ENCODE data around the gene UGGT2.
"Not testable (repeated sequence)": the region's sequence is repeated elsewhere in the genome, so short reads cannot be mapped to it uniquely, and the experiment has no call there.

The UGGT2 gene

DNA sequence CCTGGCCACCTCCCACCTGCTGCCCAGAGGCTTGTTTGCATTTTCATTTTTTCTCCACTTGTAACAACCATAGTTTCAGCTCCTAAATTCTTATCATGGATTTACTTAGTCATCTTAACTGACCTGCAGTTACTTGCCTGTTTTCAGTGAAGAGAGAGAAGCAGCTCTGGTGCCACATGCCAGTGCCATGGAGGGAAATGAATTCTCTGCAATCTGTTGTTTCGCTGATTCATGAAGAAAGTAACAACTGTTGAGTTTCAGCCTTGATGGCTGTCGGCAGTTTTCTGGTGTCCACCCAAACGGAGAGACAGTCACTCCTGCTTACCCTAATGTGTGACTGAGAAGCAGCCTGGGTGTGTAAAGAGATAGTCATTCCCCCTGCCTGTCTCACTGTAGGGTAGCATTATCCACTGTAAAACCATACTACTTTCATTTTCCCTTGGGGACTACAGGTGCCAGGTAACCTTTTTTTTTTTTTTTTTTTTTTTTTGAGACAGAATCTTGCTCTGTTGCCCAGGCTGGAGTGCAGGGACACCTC, 260.1 kb downstream of the UGGT2 start:
- peaks cover 30 to 63% of the 10 kb centered on the region in 2 donors for H3K36me3 ChIP-seq (ENCODE audit: control insufficient read depth in 1 of 2, insufficient read depth in 2 of 2, low read length in 2 of 2)
- no peaks in the 10 kb centered on the region for H3K27me3 ChIP-seq (ENCODE audit: low read depth, low read length)
- H3K9me3 ChIP-seq (ENCODE audit: control insufficient read depth in 1 of 2, low read length in 2 of 2): no peaks in the 10 kb centered on the region

DNA sequence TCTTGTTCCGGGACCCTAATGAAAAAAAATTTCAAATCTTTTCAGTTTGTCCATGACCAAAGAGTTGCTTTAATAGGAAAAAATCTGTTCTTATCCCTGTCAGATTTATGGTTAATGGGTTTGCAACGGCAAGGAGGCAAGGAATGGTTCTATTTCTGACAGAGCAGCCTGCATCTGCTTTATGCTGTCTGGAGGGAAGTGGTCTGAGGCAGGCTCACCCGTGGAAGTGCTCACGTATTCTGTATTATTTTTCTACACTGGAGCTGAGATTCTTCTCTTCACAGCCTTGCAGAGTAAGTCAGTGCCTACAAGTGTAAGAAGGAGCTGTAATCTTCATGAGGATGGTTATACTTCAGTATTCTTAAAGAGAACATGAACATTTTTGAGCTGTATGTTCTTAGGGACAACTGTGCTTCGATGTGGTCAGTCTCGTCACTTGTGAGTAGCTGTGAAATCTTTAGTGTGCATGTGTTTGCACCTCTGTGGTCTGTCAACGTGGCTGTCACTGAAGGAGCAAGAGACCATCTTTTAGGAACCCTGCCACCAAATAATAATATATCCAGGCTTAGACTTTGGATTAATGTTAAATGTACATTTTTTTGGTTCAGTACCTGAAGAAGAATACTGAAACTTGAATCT, 262.0 kb downstream of the UGGT2 start:
- no peaks in the 10 kb centered on the region for H3K9me3 ChIP-seq (ENCODE audit: control insufficient read depth in 1 of 2, low read length in 2 of 2)
- H3K4me1 ChIP-seq (ENCODE audit: control insufficient read depth in 1 of 2, insufficient read depth in 2 of 2, low read length in 2 of 2): no peaks in the 10 kb centered on the region
- no peak overlapping the region for H3K4me3 ChIP-seq (ENCODE audit: low read depth in 1 of 2, low read length in 2 of 2)
- peaks cover 43 to 63% of the 10 kb centered on the region in 2 donors for H3K36me3 ChIP-seq (ENCODE audit: control insufficient read depth in 1 of 2, insufficient read depth in 2 of 2, low read length in 2 of 2)
- H3K27me3 ChIP-seq (ENCODE audit: low read depth, low read length): no peaks in the 10 kb centered on the region
- no peak overlapping the region for H3K27ac ChIP-seq (ENCODE audit: low read length)

More for the DNA sequence above, 260.1 kb downstream of the UGGT2 start:
- Histone ChIP-seq H3K4me3 (ENCODE audit: low read depth in 1 of 2, low read length in 2 of 2) (no peak overlapping the region), H3K27ac (ENCODE audit: low read length) (no peak overlapping the region), H3K4me1 (ENCODE audit: control insufficient read depth in 1 of 2, insufficient read depth in 2 of 2, low read length in 2 of 2) (no peaks in the 10 kb centered on the region)

DNA sequence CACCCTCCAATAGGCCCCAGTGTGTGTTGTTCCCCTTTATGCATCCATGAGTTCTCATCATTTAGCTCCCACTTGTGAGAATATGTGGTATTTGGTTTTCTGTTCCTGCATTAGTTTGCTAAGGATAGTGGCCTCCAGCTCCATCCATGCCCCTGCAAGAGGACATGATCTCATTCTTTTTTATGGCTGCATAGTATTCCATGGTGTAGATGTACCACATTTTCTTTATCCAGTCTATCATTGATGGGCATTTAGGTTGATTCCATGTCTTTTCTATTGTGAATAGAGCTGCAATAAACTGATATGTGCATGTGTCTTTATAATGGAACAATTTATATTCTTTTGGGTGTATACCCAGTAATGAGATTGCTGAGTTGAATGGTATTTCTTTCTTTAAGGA, 263.9 kb downstream of the UGGT2 start:
- not testable (repeated sequence) for H3K4me3 ChIP-seq (ENCODE audit: low read depth in 1 of 2, low read length in 2 of 2); H3K27ac ChIP-seq (ENCODE audit: low read length); H3K4me1 ChIP-seq (ENCODE audit: control insufficient read depth in 1 of 2, insufficient read depth in 2 of 2, low read length in 2 of 2); H3K27me3 ChIP-seq (ENCODE audit: low read depth, low read length); H3K9me3 ChIP-seq (ENCODE audit: control insufficient read depth in 1 of 2, low read length in 2 of 2)
- peaks cover 40 to 64% of the 10 kb centered on the region in 2 donors for H3K36me3 ChIP-seq (ENCODE audit: control insufficient read depth in 1 of 2, insufficient read depth in 2 of 2, low read length in 2 of 2)

DNA sequence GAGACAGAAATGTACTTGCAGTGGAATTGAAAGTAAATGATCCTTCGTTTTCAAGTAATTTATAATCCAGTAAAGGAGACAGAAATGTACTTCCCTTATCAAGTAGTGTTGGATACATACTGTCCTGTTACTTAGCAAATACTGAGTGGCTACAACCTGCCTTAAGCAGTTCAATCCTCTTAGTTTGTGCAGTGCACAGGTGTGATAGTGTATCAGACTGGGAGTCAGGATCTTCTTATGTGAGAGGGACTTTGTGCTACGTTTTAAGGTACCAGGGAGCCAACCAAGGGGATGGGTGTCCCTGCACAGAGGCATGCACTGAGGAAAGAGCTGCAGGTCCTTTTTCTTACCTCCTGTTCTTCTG, 265.1 kb downstream of the UGGT2 start:
- H3K36me3 ChIP-seq (ENCODE audit: control insufficient read depth in 1 of 2, insufficient read depth in 2 of 2, low read length in 2 of 2): peaks cover 33 to 58% of the 10 kb centered on the region in 2 donors
- H3K27me3 ChIP-seq (ENCODE audit: low read depth, low read length): no peaks in the 10 kb centered on the region
- peaks cover 0 to 8% of the 10 kb centered on the region in 2 donors for H3K4me1 ChIP-seq (ENCODE audit: control insufficient read depth in 1 of 2, insufficient read depth in 2 of 2, low read length in 2 of 2)
- H3K27ac ChIP-seq (ENCODE audit: low read length): no peak overlapping the region
- H3K9me3 ChIP-seq (ENCODE audit: control insufficient read depth in 1 of 2, low read length in 2 of 2): no peaks in the 10 kb centered on the region
- no peak overlapping the region for H3K4me3 ChIP-seq (ENCODE audit: low read depth in 1 of 2, low read length in 2 of 2)

DNA sequence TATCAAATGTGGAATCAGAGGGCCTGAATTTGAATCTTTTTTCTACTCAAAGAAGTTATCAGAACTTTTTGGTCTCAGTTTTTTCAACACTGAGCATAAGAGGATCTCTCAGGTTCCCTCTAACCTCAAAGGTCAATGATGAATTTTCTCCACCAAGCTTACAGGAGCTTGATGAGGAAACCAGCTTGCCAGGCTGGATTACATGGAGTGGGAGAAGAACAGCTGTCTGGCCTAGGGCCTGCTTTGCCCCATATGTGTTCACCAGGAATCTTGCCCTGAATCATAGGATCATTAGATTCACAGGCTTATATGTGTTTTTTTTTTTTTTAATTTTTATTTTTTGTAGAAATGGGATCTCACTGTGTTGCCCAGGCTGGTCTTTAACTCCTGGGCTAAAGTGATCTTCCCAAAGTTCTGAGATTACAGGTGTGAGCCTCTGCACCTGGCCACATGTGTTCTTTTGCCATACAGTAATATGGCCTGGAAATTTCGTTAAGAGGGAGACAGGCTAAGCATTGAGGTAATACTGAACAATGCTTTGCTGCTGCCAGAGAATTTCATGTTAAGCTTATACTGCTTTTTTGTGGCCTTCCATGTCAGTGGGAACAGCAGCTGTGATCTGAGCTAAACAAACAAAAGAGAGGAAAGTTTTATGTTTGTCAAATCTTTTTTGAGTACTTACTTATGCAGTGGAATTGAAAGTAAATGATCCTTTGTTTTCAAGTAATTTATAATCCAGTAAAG, 265.7 kb downstream of the UGGT2 start:
- no peaks in the 10 kb centered on the region for H3K9me3 ChIP-seq (ENCODE audit: control insufficient read depth in 1 of 2, low read length in 2 of 2)
- no peak overlapping the region for H3K27ac ChIP-seq (ENCODE audit: low read length)
- peaks cover 33 to 53% of the 10 kb centered on the region in 2 donors for H3K36me3 ChIP-seq (ENCODE audit: control insufficient read depth in 1 of 2, insufficient read depth in 2 of 2, low read length in 2 of 2)
- no peaks in the 10 kb centered on the region for H3K27me3 ChIP-seq (ENCODE audit: low read depth, low read length)
- H3K4me1 ChIP-seq (ENCODE audit: control insufficient read depth in 1 of 2, insufficient read depth in 2 of 2, low read length in 2 of 2): peaks cover 0 to 8% of the 10 kb centered on the region in 2 donors
- H3K4me3 ChIP-seq (ENCODE audit: low read depth in 1 of 2, low read length in 2 of 2): no peak overlapping the region

DNA sequence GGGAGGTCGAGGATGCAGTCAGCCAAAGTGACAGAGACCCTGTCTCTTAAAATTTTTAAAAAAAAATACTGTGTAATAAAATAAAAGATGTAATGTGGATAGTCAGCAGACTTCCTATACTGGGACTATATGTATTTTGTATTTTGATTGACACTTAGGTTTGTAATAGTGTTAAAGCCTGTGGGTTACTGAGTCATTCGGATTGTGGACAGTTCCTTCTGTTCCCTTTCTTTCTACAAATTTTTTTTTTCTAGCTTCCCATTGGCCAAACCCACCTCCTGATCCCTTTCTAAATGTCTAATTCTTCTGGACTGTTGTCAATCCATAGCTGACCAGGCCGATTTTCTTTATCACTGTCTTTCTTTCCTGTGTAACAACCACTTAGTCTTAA, 268.3 kb downstream of the UGGT2 start:
- peaks cover 0 to 8% of the 10 kb centered on the region in 2 donors for H3K4me1 ChIP-seq (ENCODE audit: control insufficient read depth in 1 of 2, insufficient read depth in 2 of 2, low read length in 2 of 2)
- no peak overlapping the region for H3K4me3 ChIP-seq (ENCODE audit: low read depth in 1 of 2, low read length in 2 of 2)
- no peaks in the 10 kb centered on the region for H3K27me3 ChIP-seq (ENCODE audit: low read depth, low read length)
- H3K9me3 ChIP-seq (ENCODE audit: control insufficient read depth in 1 of 2, low read length in 2 of 2): no peaks in the 10 kb centered on the region
- peaks cover 27 to 33% of the 10 kb centered on the region in 2 donors for H3K36me3 ChIP-seq (ENCODE audit: control insufficient read depth in 1 of 2, insufficient read depth in 2 of 2, low read length in 2 of 2)
- H3K27ac ChIP-seq (ENCODE audit: low read length): no peak overlapping the region

DNA sequence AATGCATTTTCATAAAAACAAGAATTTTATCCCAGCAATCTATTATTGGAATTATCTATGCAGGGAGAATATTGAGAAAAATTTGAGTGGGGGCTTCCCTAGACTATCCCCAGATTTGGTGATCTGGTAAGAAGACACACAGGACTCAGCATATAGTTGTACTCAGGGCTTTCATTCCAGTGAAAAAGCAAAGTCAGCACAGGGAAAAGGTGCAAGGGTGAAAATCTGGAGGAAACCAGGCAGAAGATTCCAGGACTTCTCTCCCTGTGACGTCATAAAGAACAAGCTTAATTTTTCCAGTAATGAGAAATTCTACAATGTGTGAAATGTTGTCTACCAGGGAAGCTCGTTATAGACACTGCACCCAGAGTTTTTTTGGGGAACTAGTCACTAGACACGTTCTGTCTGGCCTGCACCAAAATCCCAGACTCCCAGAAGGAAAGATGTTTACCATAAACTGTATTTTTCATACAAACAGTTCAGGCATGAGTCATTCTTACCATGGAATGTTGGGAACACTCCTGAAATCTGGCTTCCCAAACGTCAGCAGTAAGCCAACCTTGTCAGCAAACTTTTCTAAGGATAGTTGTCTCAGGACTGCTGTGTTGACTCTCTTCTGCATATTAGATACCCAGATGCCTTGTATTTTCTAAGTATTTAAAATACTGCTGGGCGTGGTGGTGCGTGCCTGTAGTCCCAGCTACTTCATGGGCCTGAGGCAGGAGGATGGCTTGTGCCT, 268.9 kb downstream of the UGGT2 start:
- no peak overlapping the region for H3K4me3 ChIP-seq (ENCODE audit: low read depth in 1 of 2, low read length in 2 of 2)
- no peaks in the 10 kb centered on the region for H3K9me3 ChIP-seq (ENCODE audit: control insufficient read depth in 1 of 2, low read length in 2 of 2)
- H3K4me1 ChIP-seq (ENCODE audit: control insufficient read depth in 1 of 2, insufficient read depth in 2 of 2, low read length in 2 of 2): peaks cover 0 to 8% of the 10 kb centered on the region in 2 donors
- no peaks in the 10 kb centered on the region for H3K27me3 ChIP-seq (ENCODE audit: low read depth, low read length)
- no peak overlapping the region for H3K27ac ChIP-seq (ENCODE audit: low read length)
- peaks cover 22 to 33% of the 10 kb centered on the region in 2 donors for H3K36me3 ChIP-seq (ENCODE audit: control insufficient read depth in 1 of 2, insufficient read depth in 2 of 2, low read length in 2 of 2)

DNA sequence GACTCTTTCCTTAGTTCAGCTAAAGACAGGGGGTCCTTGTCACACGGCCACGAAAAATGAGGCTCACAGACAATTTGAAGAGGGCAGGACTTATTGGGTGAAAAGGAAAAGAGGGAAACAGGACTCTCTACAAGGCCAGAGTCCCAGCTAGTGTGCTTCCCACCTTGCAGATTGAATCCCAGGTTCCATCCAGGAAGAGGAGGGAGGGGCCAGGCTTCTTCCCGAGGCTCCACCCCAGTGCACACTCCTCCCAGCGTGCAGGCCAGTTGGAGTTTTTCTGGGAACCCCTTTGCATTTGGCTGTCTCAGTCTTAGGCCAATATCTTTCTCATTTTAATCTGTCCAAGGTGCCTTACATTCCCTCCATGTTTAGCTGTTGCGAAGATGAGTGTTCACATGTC, 269.5 kb downstream of the UGGT2 start:
- no peak overlapping the region for H3K4me3 ChIP-seq (ENCODE audit: low read depth in 1 of 2, low read length in 2 of 2)
- peaks cover 0 to 8% of the 10 kb centered on the region in 2 donors for H3K4me1 ChIP-seq (ENCODE audit: control insufficient read depth in 1 of 2, insufficient read depth in 2 of 2, low read length in 2 of 2)
- no peaks in the 10 kb centered on the region for H3K9me3 ChIP-seq (ENCODE audit: control insufficient read depth in 1 of 2, low read length in 2 of 2)
- no peaks in the 10 kb centered on the region for H3K27me3 ChIP-seq (ENCODE audit: low read depth, low read length)
- H3K27ac ChIP-seq (ENCODE audit: low read length): no peak overlapping the region
- H3K36me3 ChIP-seq (ENCODE audit: control insufficient read depth in 1 of 2, insufficient read depth in 2 of 2, low read length in 2 of 2): peaks cover 19 to 33% of the 10 kb centered on the region in 2 donors

DNA sequence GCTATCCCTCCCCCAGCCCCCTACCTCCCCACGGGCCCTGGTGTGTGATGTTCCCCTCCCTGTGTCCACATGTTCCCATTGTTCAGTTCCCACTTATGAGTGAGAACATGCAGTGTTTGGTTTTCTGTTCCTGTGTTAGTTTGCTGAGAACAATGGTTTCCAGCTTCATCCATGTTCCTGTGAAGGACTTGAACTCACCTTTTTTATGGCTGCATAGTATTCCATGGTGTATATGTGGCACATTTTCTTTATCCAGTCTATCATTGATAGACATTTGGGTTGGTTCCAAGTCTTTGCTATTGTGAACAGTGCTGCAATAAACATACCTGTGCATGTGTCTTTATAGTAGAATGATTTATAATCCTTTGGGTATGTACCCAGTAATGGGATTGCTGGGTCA, 271.3 kb downstream of the UGGT2 start:
- not testable (repeated sequence) for H3K27me3 ChIP-seq (ENCODE audit: low read depth, low read length); H3K9me3 ChIP-seq (ENCODE audit: control insufficient read depth in 1 of 2, low read length in 2 of 2); H3K27ac ChIP-seq (ENCODE audit: low read length); H3K4me3 ChIP-seq (ENCODE audit: low read depth in 1 of 2, low read length in 2 of 2); H3K4me1 ChIP-seq (ENCODE audit: control insufficient read depth in 1 of 2, insufficient read depth in 2 of 2, low read length in 2 of 2)
- H3K36me3 ChIP-seq (ENCODE audit: control insufficient read depth in 1 of 2, insufficient read depth in 2 of 2, low read length in 2 of 2): peaks cover 14 to 34% of the 10 kb centered on the region in 2 donors

DNA sequence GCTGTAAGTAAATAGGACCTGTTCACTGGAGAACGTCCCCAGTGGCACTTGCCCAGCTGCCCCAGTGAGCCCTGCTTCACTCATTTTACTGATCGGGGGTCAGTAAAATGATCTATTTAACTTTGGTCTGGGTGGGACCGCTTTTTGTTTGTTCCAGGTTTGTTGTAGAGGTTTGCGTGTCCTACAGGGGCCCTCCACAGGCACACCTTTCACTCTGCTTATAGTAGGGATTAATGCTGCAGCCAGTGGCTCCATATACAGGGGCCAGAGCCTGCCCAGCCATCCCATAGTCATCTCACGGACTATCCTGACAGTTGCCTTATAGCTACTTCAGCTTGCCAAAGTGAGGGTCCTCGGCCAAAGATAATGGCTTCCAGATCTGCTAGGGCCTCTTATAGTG, 272.2 kb downstream of the UGGT2 start:
- no peak overlapping the region for H3K4me3 ChIP-seq (ENCODE audit: low read depth in 1 of 2, low read length in 2 of 2)
- H3K27me3 ChIP-seq (ENCODE audit: low read depth, low read length): no peaks in the 10 kb centered on the region
- peaks cover 14 to 33% of the 10 kb centered on the region in 2 donors for H3K36me3 ChIP-seq (ENCODE audit: control insufficient read depth in 1 of 2, insufficient read depth in 2 of 2, low read length in 2 of 2)
- H3K9me3 ChIP-seq (ENCODE audit: control insufficient read depth in 1 of 2, low read length in 2 of 2): no peaks in the 10 kb centered on the region
- H3K27ac ChIP-seq (ENCODE audit: low read length): no peak overlapping the region
- peaks cover 0 to 8% of the 10 kb centered on the region in 2 donors for H3K4me1 ChIP-seq (ENCODE audit: control insufficient read depth in 1 of 2, insufficient read depth in 2 of 2, low read length in 2 of 2)

DNA sequence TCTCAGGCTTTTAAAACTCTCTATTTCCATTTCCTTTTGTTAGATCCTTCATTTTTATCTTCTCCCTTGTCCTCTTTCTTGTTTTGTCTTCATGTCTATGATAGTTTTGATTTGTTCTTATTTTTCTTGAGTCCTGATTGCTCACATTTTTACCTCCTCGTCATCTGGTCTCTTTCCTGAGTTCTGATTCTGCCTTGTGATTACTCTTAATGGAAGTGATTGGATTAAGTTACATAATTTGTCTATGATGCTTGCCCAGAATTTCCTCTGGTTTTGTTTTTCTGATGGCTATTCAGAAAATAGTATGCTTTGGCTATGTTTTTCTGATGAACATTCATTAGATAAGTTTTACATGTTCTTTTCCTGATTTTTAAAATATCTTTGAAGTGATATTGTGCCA, 273.7 kb downstream of the UGGT2 start:
- no peaks in the 10 kb centered on the region for H3K27me3 ChIP-seq (ENCODE audit: low read depth, low read length)
- no peak overlapping the region for H3K27ac ChIP-seq (ENCODE audit: low read length)
- H3K4me1 ChIP-seq (ENCODE audit: control insufficient read depth in 1 of 2, insufficient read depth in 2 of 2, low read length in 2 of 2): peaks cover 0 to 7% of the 10 kb centered on the region in 2 donors
- no peak overlapping the region for H3K4me3 ChIP-seq (ENCODE audit: low read depth in 1 of 2, low read length in 2 of 2)
- no peaks in the 10 kb centered on the region for H3K9me3 ChIP-seq (ENCODE audit: control insufficient read depth in 1 of 2, low read length in 2 of 2)
- peaks cover 11 to 30% of the 10 kb centered on the region in 2 donors for H3K36me3 ChIP-seq (ENCODE audit: control insufficient read depth in 1 of 2, insufficient read depth in 2 of 2, low read length in 2 of 2)

All from muscle layer of duodenum (tissue), 2 donors.